AG20443 (cell line): Measurements from ENCODE around the gene PPP1R9B.

Experiments used
- DNase-seq: peaks from one replicate; pipeline ENCODE4 v3.0.0; 2012; ENCODE audit warnings: low spot score, mixed read lengths

Gene PPP1R9B

DNA sequence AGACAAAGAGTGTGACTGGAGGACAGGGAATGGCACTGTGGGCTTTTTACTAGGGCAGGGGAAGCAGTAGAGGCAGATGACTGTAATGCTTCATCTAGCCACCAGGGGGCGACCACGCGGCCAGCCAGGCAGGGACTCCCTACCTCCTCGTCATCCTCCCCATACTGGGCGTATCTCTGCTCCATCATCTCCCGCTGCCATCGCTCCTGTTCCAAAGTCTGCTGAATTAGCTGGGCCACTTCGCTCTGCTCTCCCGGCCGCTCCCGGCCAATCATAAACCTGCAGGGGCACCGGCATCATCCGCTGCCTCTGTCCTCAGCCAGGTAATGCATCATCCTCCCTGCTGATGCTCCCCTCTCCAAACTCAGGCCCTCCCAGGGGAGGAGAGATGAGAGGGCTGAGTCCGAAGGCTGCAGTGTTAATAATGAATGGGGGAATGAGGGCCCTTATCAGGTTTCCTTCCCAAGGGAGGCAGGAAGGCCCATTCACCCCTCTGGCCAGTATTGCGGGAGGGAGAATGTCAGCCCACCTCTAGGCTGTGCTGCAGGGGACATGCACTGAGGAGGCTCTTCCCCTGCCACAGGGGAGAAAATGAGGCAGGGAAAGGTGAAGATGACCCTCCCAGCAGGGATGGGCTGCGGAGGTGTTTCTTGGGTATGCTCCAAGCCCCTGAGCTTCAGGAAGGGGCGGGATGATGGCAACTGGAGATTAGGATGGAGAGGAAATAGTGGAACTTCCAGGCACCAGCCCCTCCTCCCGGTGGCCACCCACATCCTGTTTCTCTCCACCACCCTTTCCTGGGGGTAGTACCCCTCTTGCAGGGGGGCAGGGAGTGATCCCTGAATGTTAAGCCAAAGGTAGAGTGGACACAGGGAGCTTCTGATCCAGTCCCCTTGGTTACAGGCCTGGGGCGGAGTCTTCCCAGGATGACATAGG is 10.3 kb downstream of the PPP1R9B start:
- DNase-seq: peak; percentile 92

DNA sequence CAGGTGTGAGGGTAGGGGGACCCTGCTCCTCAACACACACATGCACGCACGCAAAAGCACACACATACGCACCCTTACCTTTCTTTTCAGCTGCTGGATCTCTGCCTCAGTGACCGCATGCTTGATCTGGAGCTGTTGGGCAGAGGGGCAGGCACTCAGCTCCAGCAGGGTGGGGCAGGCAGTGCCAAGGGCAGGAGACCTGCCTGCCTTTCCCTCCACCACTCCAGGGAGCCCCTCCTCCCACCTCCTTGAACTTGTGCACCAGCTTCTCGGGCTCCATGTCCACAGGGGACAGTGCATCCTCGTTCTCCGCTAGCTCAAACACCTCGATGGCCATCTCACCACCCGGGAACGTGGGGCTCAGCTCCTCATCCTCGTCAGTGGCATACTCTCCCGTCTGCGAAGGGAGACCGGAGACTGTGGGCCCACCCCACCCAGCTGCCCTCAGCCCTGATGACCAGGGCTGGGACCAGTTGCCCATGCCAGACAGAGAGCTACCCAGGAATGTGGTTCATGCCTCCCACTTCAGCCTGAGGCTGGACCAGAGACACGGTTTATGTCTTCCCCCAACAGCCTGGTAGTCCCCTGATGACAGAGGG is 11.2 kb downstream of the PPP1R9B start:
- DNase-seq: no peak

- DNase-seq: no peak
These were observed 13.4 kb downstream of the PPP1R9B start for GRCh38 chr17:50137042-50137441.

GRCh38 chr17:50136096-50136687 is 14.3 kb downstream of the PPP1R9B start:
- DNase-seq: no peak

DNA sequence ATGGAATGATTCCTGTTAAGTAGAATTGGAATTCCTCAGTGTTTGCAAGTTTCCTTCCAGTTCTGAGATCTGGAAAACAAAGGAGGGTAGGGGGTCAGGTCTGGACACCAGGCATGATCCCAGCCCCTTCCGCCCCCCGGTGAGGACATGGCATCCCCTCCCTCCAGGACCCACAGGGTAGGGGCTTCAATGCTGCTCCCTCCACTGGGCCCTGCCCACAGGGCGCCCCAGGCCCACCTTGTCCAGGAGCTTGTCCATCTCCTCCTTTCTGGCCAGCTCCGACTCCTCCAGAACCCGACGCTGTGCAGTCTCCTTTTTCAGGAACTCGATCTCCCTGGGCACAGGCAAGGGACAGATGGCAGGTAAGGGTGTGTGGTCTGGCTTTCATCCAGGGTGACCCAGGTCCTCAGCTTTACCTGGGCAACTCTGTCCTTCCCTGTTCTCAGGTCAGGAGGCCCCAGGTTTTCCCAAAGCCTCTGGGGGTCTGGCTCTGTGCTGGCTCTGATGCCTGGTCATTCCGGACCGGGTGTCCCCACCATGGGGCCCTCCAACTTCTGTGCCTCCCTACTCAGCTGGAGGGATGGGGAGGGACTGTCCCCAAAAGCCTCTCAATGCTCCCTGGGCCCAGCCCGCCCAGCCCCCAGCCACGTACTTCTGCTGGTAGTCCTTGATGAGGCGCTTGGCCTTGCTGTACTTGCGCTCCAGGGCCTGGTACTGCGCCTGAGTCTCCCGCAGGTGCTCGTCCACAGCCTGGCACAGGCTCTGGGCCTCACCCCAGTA is 15.0 kb downstream of the PPP1R9B start:
- DNase-seq: no peak

- peak; percentile 68 for DNase-seq
These were observed 16.0 kb downstream of the PPP1R9B start for GRCh38 chr17:50134206-50135110.

- peak; percentile 68 for DNase-seq
These were observed 16.7 kb downstream of the PPP1R9B start for GRCh38 chr17:50133769-50134099.

DNA sequence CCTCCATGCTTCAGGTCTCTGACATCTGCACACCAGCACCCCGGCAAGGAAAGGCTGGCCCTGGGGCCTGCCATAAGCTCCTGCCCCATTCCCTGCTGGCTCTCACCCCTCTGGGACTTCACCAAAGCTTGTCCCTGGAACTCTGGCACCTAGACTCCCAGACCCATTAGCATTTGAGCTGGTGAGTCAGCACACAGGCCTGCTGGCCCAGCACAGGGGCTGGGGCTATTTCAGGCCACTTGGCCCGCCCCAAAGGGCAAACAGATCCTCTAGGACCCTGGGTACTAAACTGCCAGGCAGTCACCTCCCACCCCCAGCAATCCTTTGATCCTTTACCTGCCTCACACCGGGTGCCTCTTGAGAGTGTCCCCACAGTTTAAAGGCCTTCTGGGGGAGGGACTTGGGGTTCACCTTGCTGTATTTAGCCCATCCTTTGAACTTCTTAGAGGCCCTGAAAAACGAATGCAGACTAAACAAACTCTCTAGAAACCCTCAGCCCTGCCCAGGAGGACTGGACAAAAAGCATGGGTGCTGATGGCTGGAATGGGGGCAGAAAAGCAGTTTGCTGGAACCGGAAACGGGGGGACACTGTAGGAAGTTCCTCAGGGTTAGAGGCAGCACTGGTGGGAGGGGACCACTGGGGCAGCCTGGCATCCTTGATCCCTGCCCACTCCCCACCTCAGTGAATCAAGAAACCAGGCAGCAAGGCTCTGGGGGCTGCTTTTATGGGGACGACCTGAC is 17.3 kb downstream of the PPP1R9B start:
- peak; percentile 74 for DNase-seq

GRCh38 chr17:50132104-50132794 is 18.2 kb downstream of the PPP1R9B start:
- DNase-seq: no peak

- no peak for DNase-seq
These were observed 19.7 kb downstream of the PPP1R9B start for GRCh38 chr17:50130559-50131305.

- DNase-seq: peak; percentile 85
These were observed 20.5 kb downstream of the PPP1R9B start, which contains the start of gene SAMD14 for GRCh38 chr17:50129728-50130558. Gene SAMD14, minus strand, starts transcription at chr17:50130160. Its CDS starts 5,201 bp downstream, at chr17:50124959.

- no peak for DNase-seq
These were observed 21.1 kb downstream of the PPP1R9B start for GRCh38 chr17:50129353-50129727.

DNA sequence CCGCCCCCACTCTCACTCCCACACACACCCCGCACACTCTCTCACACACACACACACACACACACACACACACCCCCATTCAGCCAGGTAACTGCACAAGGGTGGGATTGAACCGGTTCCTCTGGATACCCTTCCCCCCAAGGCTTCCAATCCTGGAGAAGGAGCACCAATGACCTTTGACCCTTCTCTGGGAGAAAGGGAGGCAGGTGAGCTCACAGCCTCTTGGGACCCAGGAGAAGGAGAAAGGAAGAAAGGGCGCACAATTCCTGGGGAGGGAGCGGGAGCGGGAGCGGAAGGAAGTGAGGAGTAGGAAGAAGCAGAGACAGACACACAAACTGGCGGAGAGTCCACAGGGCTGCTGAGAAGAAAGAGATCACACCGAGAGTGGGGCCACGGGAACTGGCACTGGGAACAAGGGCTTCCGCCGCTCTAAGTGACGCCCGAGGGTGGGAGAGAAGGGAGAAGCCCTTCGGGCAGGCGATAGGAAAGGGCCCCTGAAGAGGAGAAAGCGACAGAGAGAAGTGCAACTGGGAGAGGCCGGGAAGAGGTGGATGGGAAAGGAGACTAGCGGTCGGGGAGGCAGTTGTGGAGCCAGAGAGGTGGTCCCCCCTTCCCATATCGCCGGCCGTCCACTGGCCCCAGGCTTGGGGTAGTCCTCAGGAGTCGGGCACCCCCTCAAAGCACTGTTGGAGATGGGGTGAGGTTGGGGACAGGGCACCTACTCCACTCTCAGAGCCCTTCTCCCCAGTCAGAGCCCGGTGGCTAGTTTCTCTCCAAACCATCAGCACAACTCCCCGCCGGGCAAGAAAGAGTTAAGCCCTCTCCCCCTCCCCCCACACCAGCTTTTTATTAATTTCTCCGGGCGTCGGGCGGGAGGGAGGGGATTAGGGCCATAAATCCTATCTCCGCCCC is 21.8 kb downstream of the PPP1R9B start:
- no peak for DNase-seq

DNA sequence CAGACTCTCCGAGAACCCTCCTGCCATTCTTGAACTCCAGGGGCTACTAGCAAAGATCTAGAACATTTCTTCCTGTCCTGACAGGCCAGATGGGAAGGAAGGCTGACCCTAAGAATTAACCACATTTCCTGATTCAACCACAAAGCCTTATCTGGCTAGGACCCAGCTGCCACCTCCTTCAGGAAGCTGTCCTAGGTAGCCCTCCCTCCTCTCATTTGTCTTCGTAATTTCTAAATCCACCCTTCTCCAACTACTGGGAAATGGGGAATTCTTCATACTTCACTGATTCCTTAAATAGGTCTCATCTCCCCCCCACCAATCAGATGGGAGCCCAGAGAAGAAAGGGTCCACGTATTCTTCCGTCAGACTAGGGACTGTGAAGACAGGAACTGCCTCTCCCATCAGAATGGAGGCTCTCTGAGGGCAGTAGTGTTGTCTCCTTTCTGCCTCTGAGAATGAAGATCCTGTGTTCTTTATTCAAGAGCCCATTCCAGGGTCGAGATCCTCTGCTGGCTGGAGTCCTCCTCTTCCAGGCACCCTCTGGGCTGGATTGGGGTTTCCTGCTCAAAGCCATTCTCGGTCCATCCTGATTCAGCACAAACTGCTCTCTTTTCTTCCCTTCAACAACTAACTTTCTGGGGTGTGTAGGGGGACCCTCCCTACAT is 22.6 kb downstream of the PPP1R9B start:
- no peak for DNase-seq

DNA sequence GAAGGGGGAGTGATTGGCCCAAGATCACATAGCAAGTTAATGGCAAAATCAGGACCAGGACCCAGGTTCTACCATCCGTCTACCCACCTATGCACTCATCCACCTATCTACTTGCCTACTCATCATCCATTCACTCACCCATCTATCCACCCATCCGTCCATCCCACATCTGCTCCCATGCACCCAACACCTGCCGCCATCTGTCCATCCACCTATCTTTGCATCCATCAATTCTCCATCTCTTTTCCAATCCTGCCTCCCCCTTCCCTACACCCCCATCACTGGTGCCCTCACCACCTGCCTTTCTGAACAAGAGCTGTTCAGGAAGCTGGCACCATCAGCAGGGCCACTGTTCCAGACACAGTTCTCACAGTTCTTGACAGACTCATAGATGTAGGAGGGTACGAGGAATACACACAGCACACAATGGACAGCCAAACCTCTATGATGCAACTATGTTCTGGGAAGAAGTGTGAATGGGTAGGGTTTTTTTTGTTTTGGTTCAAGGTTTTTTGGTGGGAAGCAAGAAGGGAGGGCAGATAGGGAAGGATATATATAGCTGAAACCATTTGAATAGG is 25.0 kb downstream of the PPP1R9B start:
- no peak for DNase-seq

- peak; percentile 65 for DNase-seq
These were observed 26.7 kb downstream of the PPP1R9B start for GRCh38 chr17:50123649-50124349.
